Measurements from ENCODE around the gene MCTP2. TPM values are rescaled to one million over a fixed set of nuclear protein-coding genes. Genes with fewer than 3 reads are reported as not detected.

MCTP2 gene
- total and polyA plus RNA-seq, 2 of the 8 experiments (the other 6 are each of a cell fraction or from before 2014, with no cell fraction given): 3.4 to 4.5 TPM

- TF ChIP-seq ATF2 (IDR thresholded peaks at IDR 0.05; ENCODE audit: low read length): no peak
- no peak for TF ChIP-seq GTF2F1 (IDR thresholded peaks at IDR 0.05; ENCODE audit: borderline replicate concordance, low read depth, low read length)
- no peak for TF ChIP-seq EGR1 (IDR thresholded peaks at IDR 0.05; ENCODE audit: borderline replicate concordance, low read depth, low read length)
- no peak for TF ChIP-seq MAFK (IDR thresholded peaks at IDR 0.05; ENCODE audit: low read depth, low read length)
- TF ChIP-seq MAX (IDR thresholded peaks at IDR 0.05): no peak
- no peak for TF ChIP-seq CREB1 (IDR thresholded peaks at IDR 0.05)
- TF ChIP-seq EZH2 (IDR thresholded peaks at IDR 0.05; ENCODE audit: low read depth, low read length, severe bottlenecking): no peak
- TF ChIP-seq KDM4A (IDR thresholded peaks at IDR 0.05; ENCODE audit: low read depth, low read length, severe bottlenecking): no peak
- TF ChIP-seq SUZ12 (IDR thresholded peaks at IDR 0.05; ENCODE audit: low read length): no peak
- no peak for TF ChIP-seq TCF12 (IDR thresholded peaks at IDR 0.05; ENCODE audit: low read depth, low read length)
Observed at GRCh38 chr15:94185547-94186236, 45.7 kb upstream of the MCTP2 start (continued).
